IPS-NIHi11 (cell line): ENCODE results near the gene CDHR1.
"Not testable (repeated sequence)": the region's sequence is repeated elsewhere in the genome, so short reads cannot be mapped to it uniquely, and the experiment has no call there.

ENCODE experiments used
- DNase-seq: peaks from one replicate; pipeline ENCODE4 v3.0.0; 2012; ENCODE audit warnings: mixed read lengths, low spot score

Gene CDHR1

GRCh38 chr10:84175436-84175835 is 18.9 kb upstream of the CDHR1 start:
- DNase-seq: no peak

- no peak for DNase-seq
Measured at GRCh38 chr10:84176351-84176750, 18.0 kb upstream of the CDHR1 start.

DNA sequence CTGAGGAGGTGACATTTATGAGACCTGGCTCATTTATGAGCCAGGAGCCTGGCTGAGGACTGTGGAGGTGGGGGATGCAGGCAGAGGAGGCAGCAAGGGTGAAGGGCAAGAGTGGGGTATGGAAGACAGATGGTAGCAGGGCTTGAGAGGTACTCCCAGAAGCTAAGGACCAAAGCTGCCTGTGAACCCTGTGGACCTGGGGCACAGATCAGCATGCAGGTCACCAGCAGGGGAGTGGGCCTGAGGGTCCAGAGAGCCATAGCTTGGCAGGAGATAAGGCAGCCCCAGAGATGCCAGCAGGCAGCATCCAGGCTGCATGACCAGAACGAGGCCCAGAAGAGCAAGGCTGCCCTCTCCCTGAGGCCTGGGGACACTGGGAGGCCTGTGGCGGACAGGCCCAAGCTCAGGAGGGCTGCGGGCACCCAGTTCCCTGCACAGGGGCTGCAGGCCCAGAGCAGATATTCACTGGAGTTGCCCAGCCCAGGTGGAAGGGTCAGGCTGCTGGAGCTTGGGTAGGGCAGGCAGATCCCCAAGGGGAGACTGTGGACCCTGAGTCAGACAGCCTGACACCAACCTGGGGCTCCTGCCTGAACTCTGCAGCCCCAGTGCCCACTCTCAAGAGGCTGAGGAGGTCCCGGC is 17.4 kb upstream of the CDHR1 start:
- DNase-seq: no peak

DNA sequence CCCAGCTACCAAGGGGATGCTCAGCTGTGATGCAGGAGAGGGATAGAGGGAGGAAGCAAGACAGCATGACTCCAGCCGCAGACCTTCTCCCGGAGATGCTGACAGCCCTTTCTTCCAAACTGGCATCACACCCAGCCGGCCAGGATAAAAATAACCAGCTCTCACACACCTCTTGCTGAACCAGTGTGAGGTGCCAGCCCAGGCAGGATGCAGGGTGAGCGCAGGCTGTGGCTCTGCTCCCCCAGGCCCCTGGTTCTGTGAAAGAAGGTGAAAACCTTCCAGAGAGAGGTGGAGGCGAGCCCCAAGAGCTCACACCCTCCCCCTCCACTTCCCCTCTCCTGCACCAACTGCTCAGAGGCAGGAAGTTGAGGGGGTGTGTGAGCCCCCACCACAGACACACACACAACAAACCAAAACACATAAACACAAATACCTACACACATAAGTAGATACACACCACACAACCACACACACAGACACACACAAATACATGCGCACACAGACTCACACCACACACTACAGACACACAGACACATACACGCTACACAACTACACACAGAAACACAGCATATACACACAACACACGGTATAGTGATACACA is 16.7 kb upstream of the CDHR1 start:
- DNase-seq: no peak

DNA sequence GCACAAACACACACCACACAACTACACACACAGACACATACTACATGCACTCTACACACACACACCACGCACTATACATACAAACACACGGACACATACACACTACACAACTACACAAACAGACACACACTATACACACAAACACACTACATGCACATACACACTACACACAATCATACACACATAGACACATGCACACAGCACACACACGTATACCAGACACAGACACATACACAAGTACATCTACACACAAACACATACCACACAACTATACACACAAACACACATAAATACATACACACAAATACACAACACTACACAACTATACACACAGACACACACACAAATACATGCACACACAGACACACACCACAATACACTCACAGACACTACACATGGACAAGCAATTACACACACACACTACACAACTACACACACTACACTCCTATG is 16.2 kb upstream of the CDHR1 start:
- no peak for DNase-seq

GRCh38 chr10:84179059-84179710 is 15.2 kb upstream of the CDHR1 start:
- DNase-seq: no peak

DNA sequence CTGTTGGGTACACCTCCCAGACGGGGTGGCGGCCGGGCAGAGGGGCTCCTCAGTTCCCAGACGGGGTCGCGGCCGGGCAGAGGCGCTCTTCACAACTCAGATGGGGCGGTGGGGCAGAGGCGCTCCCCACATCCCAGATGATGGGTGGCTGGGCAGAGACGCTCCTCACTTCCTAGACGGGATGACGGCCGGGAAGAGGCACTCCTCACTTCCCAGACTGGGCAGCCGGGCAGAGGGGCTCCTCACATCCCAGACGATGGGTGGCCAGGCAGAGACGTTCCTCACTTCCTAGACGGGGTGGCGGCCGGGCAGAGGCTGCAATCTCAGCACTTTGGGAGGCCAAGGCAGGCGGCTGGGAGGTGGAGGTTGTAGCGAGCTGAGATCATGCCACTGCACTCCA is 14.0 kb upstream of the CDHR1 start:
- not testable (repeated sequence) for DNase-seq

- DNase-seq: no peak
Measured at GRCh38 chr10:84181631-84182030, 12.7 kb upstream of the CDHR1 start.

GRCh38 chr10:84184517-84184916 is 9.8 kb upstream of the CDHR1 start:
- DNase-seq: no peak

GRCh38 chr10:84185526-84186175 is 8.7 kb upstream of the CDHR1 start:
- no peak for DNase-seq

DNA sequence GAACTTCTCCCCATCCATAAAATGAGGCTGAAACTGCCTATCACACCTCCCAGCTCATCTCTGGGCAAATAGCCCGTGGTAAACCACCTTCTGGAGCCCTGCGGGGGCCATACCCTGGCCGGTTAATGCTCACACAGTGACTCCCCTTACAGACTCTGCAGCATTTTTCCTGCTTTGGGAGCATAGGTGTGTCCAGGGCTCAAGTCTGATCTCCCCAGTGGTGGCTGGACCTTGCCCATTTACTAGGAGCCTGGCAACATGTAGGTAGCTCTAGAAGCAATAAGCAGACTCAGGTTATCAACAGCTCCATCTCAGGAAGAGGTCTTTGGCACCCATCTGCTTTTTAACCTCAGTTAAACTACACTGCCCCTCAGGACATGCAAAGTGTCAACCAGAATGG is 5.5 kb upstream of the CDHR1 start:
- no peak for DNase-seq

DNA sequence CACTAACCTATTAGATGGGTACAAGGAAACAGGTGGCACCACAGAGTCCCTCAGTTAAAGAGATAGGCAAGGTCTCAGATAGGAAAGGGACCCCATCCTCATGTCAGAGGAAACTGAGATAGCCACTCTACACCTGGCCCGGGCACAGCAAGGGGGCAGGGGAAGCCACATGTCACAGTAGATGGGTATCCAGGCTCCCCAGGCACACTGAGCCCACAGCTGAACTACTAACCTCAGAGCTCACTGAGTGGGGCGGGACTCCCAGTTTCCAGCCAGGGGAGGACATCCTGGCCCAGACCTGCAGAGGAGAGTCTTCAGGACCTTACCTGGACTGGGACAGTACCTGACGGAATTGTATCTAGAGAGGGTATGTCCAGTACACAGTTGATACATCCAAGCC is 3.7 kb upstream of the CDHR1 start:
- DNase-seq: no peak

GRCh38 chr10:84191106-84191505 is 3.2 kb upstream of the CDHR1 start:
- no peak for DNase-seq

- DNase-seq: no peak
Measured at GRCh38 chr10:84193327-84193726, 1.0 kb upstream of the CDHR1 start.

DNA sequence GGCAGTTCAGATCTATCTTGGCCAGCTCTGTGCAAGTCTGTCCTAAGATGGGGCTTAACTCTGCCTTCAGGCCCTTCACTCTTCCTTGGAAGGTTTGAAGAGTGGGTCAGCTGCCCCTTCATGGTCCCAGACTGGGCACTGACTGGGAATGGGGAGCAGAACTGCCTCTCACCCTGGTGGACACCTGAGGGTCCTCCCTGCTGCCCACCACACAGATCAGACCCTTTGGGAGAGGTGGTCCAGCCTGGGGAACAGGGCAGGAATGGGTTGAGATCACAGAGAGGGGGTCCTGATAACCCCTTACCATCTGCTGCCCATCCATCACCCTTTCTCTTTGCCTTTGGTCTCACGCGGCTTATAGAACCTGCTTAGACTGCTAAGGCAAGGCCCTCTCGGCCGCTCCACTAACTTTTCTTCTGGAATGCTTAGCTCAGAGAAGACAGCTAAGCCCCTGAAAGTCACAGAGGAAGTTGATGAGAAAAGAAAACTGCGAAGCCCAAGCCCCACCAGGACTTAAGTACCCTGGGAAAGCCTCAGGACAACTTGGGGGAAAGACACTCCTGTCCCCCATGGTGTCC is 402 bp upstream of the CDHR1 start:
- DNase-seq: no peak

GRCh38 chr10:84195044-84195830 is 900 bp downstream of the CDHR1 start:
- no peak for DNase-seq

- no peak for DNase-seq
Measured at GRCh38 chr10:84196083-84196482, 1.7 kb downstream of the CDHR1 start.

DNA sequence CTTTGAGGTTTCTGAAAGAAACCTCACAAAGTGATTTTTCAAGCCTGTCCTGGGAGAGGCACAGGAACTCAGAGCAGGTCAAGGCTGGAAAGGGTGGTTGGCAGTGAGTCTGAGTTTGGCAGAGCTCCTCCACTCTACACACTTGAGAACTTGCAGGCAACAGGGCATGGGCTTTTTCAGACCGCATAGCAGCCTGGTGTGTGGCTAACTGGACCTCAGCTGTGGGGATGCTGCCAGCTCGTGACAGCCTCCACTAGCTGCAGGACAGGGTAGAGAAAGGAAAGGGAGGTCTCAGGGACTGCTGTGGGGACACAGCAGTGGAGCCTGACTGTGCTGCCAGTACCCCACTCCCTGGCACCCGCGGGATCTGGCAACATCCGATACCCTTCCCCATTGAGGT is 2.6 kb downstream of the CDHR1 start:
- no peak for DNase-seq

GRCh38 chr10:84197643-84198042 is 3.3 kb downstream of the CDHR1 start:
- no peak for DNase-seq

GRCh38 chr10:84198206-84198915 is 4.0 kb downstream of the CDHR1 start:
- DNase-seq: no peak

- no peak for DNase-seq
Measured at GRCh38 chr10:84200537-84201243, 6.4 kb downstream of the CDHR1 start.
